Measurements from ENCODE around the gene TTC34.

Gene TTC34

GRCh38 chr1:2646837-2647236, 154.7 kb downstream of the TTC34 start:
- TF ChIP-seq SP1 (IDR thresholded peaks at IDR 0.05) (no peak), NFRKB (IDR thresholded peaks at IDR 0.05) (no peak), PKNOX1 (IDR thresholded peaks at IDR 0.05) (no peak), ELF4 (IDR thresholded peaks at IDR 0.05) (no peak), BHLHE40 (IDR thresholded peaks at IDR 0.05; ENCODE audit: borderline replicate concordance) (no peak), HDGF (IDR thresholded peaks at IDR 0.05; ENCODE audit: borderline replicate concordance) (no peak), L3MBTL2 (conservative IDR thresholded peaks at IDR 0.05) (no peak), FOXA1 (IDR thresholded peaks at IDR 0.05) (no peak), SUZ12 (IDR thresholded peaks at IDR 0.05) (no peak), FOXK2 (IDR thresholded peaks at IDR 0.05) (no peak)
- POLR2A ChIA-PET: no interaction called here
- no peak for DNase-seq (ENCODE audit: extremely low spot score)
- CTCF ChIA-PET: interaction anchor here (0.6 kb wide), 1 partner anchor 11 kb away, joined by 3 read pairs; no protein-coding TSS in a partner anchor

- TF ChIP-seq ELF4 (IDR thresholded peaks at IDR 0.05) (no peak), PKNOX1 (IDR thresholded peaks at IDR 0.05) (no peak), LEF1 (IDR thresholded peaks at IDR 0.05; ENCODE audit: borderline replicate concordance) (no peak), BHLHE40 (IDR thresholded peaks at IDR 0.05; ENCODE audit: borderline replicate concordance) (no peak), ZNF384 (IDR thresholded peaks at IDR 0.05) (no peak), FOXM1 (IDR thresholded peaks at IDR 0.05; ENCODE audit: borderline replicate concordance) (no peak), SP1 (IDR thresholded peaks at IDR 0.05) (no peak), SUZ12 (IDR thresholded peaks at IDR 0.05) (no peak), TARDBP (IDR thresholded peaks at IDR 0.05) (no peak), FOXK2 (IDR thresholded peaks at IDR 0.05) (no peak), CTBP1 (IDR thresholded peaks at IDR 0.05; ENCODE audit: borderline replicate concordance) (no peak), FOXA1 (IDR thresholded peaks at IDR 0.05) (no peak), ARNT (IDR thresholded peaks at IDR 0.05) (no peak), HDGF (IDR thresholded peaks at IDR 0.05; ENCODE audit: borderline replicate concordance) (no peak), NFRKB (IDR thresholded peaks at IDR 0.05) (no peak), L3MBTL2 (conservative IDR thresholded peaks at IDR 0.05) (no peak)
- no peak for DNase-seq (ENCODE audit: extremely low spot score)
- CTCF ChIA-PET: no interaction called here
- POLR2A ChIA-PET: no interaction called here
These were observed 155.7 kb downstream of the TTC34 start for GRCh38 chr1:2645776-2646175.

DNA sequence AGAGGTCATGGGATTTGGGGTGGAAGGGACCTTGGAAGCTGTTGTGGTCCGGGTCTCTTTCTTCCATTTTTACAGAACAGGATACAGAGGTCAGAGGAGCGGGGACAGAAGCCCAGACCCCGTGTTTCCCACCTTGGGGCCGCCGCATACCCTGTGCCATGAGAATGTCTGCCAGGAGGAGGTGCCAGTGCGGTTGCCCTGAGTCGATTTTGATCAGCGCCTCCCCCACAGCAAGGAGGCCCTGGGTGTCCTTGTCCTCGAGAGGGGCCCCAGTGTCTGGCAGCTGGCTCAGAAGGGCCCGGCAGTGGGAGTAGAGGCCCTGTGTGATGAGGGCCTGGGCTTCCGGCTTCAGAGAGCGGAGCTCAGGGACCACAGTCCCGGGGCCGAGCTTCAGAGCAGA, 156.3 kb downstream of the TTC34 start:
- POLR2A ChIA-PET: no interaction called here
- CTCF ChIA-PET: no interaction called here
- TF ChIP-seq HDGF (IDR thresholded peaks at IDR 0.05; ENCODE audit: borderline replicate concordance) (no peak), CTBP1 (IDR thresholded peaks at IDR 0.05; ENCODE audit: borderline replicate concordance) (no peak), L3MBTL2 (conservative IDR thresholded peaks at IDR 0.05) (no peak), SP1 (IDR thresholded peaks at IDR 0.05) (no peak), NFRKB (IDR thresholded peaks at IDR 0.05) (no peak), PKNOX1 (IDR thresholded peaks at IDR 0.05) (no peak), LEF1 (IDR thresholded peaks at IDR 0.05; ENCODE audit: borderline replicate concordance) (no peak), BHLHE40 (IDR thresholded peaks at IDR 0.05; ENCODE audit: borderline replicate concordance) (no peak), ELF4 (IDR thresholded peaks at IDR 0.05) (no peak)
- DNase-seq (ENCODE audit: extremely low spot score): no peak

DNA sequence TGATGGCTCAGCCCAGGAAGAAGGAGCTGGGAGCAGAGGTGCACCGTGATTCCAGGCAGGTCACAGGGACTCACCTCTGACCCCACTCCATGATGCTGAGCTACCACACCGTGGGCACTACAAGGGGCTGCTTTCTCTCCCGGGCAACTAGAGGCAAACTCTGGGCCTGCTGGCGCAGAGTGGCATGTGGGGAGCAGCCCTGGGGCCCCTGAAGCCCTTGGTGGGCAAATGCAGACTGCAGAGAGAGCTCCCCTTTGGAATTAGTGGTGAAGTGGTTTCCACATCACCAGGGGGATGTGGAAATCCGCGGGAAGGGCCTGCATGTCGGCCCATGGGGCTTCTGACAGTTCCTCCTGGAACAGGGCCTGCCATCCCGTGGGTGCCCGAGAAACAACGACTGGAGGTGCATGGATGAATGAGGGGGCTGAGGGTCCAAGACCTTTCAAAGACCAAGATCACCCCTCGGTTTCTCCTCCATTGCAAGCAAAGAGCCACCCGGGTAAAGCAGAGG, 156.8 kb downstream of the TTC34 start:
- no peak for TF ChIP-seq SP1 (IDR thresholded peaks at IDR 0.05)
- TF ChIP-seq LEF1 (IDR thresholded peaks at IDR 0.05; ENCODE audit: borderline replicate concordance): no peak
- ChIA-PET POLR2A (no interaction called here), CTCF (no interaction called here)
- no peak for DNase-seq (ENCODE audit: extremely low spot score)

- DNase-seq (ENCODE audit: extremely low spot score): no peak
- TF ChIP-seq ELF4 (IDR thresholded peaks at IDR 0.05) (no peak), FOXK2 (IDR thresholded peaks at IDR 0.05) (no peak), L3MBTL2 (conservative IDR thresholded peaks at IDR 0.05) (no peak), FOXA1 (IDR thresholded peaks at IDR 0.05) (no peak), CTBP1 (IDR thresholded peaks at IDR 0.05; ENCODE audit: borderline replicate concordance) (no peak), ZNF384 (IDR thresholded peaks at IDR 0.05) (no peak), ARNT (IDR thresholded peaks at IDR 0.05) (no peak), LEF1 (IDR thresholded peaks at IDR 0.05; ENCODE audit: borderline replicate concordance) (no peak), FOXM1 (IDR thresholded peaks at IDR 0.05; ENCODE audit: borderline replicate concordance) (no peak), NFRKB (IDR thresholded peaks at IDR 0.05) (no peak), SUZ12 (IDR thresholded peaks at IDR 0.05) (no peak)
- ChIA-PET POLR2A (no interaction called here), CTCF (no interaction called here)
These were observed 157.3 kb downstream of the TTC34 start for GRCh38 chr1:2644171-2644570.

DNA sequence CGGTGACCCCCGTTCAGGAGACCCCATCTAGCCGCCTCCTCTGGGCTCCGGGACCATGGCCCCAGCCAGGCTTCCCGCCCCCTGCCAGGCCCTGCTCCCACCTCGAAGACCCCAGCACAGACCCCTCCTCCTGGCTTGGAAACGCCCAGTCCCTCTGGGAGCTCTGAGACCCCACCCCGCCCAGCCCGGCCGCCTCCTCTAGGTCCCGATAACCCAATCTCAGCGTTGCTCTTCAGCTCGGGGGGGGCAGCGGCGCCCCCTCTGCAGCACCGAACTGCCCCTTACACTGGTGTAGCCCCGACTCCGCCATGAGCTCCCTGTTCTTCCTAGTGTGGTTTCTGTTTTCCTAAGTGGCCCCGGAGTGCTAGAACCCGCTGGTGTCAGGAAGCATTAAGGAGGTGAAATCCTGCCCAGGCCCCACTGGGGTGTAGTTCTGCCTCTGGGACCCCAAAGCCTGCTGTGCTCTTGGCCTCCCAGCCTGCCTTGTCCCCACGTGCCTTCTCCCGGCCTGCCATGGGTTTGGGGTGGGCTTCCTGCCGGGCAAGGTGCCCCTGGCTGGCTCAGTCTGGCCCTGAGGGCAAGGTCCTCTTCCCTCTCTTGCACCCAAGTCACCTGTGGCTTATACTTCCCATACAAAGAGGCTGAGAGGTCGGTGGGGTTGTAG, 157.9 kb downstream of the TTC34 start:
- TF ChIP-seq BHLHE40 (IDR thresholded peaks at IDR 0.05; ENCODE audit: borderline replicate concordance): no peak
- no peak for TF ChIP-seq TARDBP (IDR thresholded peaks at IDR 0.05)
- no peak for TF ChIP-seq CTBP1 (IDR thresholded peaks at IDR 0.05; ENCODE audit: borderline replicate concordance)
- no peak for TF ChIP-seq FOXM1 (IDR thresholded peaks at IDR 0.05; ENCODE audit: borderline replicate concordance)
- no peak for TF ChIP-seq FOXA1 (IDR thresholded peaks at IDR 0.05)
- TF ChIP-seq SUZ12 (IDR thresholded peaks at IDR 0.05): no peak
- no peak for TF ChIP-seq PKNOX1 (IDR thresholded peaks at IDR 0.05)
- TF ChIP-seq SP1 (IDR thresholded peaks at IDR 0.05): no peak
- no peak for TF ChIP-seq ZNF384 (IDR thresholded peaks at IDR 0.05)
- TF ChIP-seq FOXK2 (IDR thresholded peaks at IDR 0.05): no peak
- no peak for TF ChIP-seq ELF4 (IDR thresholded peaks at IDR 0.05)
- no peak for TF ChIP-seq ARNT (IDR thresholded peaks at IDR 0.05)
- no peak for TF ChIP-seq L3MBTL2 (conservative IDR thresholded peaks at IDR 0.05)
- TF ChIP-seq LEF1 (IDR thresholded peaks at IDR 0.05; ENCODE audit: borderline replicate concordance): no peak
- no peak for TF ChIP-seq NFRKB (IDR thresholded peaks at IDR 0.05)
- TF ChIP-seq HDGF (IDR thresholded peaks at IDR 0.05; ENCODE audit: borderline replicate concordance): no peak
- ChIA-PET CTCF (no interaction called here), POLR2A (no interaction called here)
- no peak for DNase-seq (ENCODE audit: extremely low spot score)

Data from HEK293T (cell line).